GM21717 (cell line): ENCODE results near the gene KXD1.
"Not testable (repeated sequence)": the region's sequence is repeated elsewhere in the genome, so short reads cannot be mapped to it uniquely, and the experiment has no call there.

Source experiments
- ATAC-seq: cut with Tn5 transposase; IDR thresholded peaks from one replicate; pipeline ENCODE4 v1.9.1; 2021; ENCODE audit warnings: mild to moderate bottlenecking, moderate library complexity; ENCODE audit not compliant: unreplicated experiment

The KXD1 gene

DNA sequence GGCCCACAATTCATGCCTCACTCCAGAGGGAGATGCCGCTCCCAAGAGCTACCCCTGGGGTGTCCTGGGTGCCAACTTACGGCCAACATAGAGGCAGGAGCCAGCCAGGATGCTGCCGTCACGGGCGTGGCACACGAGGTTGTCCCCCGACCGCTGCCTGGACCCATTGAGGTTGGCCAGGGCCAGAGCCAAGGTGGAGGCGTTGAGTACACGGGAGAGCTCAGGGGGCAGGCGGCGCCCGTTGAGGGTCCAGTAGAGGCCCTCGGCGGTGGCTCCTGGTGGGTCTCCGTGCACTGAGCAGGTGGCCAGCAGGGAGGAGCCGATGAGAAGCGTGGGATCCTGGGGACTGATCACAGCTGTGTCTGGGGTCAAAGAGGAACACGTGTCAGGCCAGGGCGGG lies 41.8 kb downstream of the KXD1 start:
- ATAC-seq: no peak

DNA sequence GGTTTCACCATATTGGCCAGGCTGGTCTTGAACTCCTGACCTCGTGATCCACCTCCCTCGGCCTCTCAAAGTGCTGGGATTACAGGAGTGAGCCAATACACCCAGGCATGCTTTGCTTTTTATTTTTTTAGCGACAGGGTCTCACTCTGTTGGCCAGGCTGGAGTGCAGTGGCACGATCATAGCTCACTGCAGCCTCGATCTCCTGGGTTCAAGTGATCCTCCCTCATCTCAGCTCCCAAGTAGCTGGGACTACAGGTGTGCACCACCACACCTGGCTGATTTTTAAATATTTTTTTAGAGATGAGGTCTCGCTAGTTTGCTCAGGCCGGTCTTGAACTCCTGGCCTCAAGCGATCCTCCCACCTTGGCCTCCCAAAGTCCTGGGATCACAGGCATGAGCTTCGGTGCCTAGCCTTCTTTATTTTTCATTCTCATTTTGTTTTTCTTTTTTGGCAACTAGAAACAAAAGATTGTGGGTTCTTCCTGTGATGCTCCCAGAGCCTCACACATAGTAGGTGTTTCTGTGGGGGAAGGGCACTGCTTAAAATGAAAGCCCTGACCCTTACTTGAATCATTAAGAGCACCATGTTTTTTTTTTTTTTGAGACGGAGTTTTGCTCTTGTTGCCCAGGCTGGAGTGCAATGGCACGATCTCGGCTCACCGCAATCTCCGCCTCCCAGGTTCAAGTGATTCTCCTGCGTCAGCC lies 43.2 kb downstream of the KXD1 start:
- not testable (repeated sequence) for ATAC-seq

DNA sequence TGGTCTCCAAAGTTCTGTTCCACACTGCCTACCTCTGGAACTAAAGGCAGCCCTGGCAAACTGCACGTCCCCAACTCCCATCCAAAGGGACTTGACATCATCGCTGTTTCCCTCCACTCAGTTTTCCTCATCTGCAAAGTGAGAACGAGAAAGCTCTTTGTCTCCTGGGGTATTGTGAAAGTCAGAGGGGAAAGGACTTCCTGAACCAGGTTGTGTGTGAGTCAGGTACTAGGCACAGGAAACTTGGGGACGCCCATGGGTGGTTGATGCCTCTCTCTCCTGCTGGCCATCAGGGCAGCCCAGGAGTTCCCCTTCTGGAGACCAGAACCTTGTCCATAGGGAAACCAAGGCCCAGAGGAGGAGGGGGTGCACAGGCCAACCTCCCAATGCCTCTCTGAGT lies 44.2 kb downstream of the KXD1 start:
- ATAC-seq: no peak

DNA sequence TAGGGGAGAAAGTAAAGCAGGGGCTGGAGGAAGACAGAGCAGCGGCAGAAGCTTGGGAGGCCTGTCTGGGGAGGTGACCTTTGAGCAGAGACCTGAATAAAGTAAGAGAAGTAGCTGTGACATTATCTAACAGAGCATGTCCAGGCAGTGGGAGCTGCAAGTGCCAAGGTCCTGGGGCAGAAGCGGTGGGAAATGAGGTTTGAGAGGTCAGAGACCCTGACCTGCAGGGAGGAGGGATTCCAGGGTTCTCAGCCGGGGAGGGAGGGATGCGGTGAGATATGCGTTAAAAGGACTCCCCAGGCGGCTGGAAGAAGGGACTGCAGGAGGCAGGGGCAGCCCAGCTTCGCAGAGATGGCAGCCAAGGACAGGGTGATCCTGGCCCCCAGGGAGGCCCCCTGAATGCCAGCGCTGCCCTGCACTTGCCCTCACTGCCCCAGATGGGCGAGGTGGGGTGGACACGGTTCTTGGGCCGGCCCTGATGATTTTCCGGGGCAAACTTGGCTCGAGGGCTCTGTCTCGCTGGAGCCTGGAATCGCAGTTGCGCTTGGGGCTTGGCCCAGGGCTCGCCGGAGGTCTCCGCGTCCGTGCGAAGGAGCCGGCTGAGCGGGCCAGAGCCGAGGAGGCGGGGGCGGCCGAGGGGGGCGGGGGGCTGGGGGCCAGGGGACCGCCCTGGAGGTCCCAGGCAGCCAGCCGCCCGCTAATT lies 45.7 kb downstream of the KXD1 start:
- no peak for ATAC-seq

DNA sequence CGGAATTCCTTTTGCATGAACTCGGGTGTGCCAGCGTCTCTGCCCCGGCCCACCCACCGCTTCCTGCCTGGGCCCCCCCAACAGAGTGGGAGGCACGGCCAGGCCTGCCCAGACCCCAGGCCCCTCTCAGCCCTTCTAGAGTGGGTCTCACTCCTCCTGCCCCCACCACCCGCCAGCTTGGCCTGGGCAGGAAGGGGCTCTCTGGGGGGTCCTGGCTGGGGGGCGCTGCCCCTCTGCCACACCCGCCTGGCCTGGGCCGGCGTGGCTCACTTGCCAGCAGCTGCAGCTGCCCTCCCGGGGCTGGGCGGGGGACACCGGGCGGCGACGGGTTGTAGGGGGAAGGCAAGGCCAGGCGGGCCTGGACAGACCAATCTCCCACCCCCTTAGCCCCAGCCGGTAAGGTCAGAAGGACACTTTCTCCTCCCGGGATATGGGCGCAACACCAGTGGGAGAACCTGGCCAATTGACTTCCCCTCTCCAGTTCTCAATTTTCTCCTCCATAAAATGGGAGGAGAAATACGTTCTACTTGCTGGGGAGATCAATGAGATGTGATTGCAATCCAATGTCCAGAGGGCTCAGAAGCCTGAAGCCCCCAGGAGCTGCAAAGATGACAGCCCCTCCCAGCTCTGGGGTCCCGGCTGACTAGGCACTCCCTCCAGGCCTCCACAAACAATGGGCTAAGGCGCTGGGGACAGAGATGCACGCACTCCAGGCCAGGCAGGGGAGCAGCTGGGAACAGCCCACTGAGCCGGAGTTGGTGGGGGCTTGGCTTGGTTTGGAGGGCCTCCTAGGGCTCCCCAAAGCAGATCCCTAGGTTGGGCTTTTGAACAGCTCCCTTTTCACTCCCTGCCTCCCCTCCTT lies 46.5 kb downstream of the KXD1 start:
- no peak for ATAC-seq

DNA sequence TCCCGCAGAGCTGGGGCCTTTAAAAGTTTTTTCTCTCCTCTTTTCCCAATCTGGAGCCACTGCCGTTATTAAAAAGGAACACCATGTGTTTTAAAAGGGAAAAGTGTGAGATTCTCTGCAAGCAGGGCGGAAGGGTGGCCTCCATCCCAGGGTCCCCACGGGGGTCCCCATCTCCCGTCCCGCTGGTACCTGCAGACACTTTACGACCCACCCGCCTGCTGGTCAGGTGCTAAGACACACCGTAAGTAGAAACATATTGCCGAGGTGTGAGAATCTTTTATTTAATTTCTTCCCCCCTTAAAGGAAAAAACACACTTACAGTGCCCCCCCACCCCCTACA lies 47.1 kb downstream of the KXD1 start:
- no peak for ATAC-seq

DNA sequence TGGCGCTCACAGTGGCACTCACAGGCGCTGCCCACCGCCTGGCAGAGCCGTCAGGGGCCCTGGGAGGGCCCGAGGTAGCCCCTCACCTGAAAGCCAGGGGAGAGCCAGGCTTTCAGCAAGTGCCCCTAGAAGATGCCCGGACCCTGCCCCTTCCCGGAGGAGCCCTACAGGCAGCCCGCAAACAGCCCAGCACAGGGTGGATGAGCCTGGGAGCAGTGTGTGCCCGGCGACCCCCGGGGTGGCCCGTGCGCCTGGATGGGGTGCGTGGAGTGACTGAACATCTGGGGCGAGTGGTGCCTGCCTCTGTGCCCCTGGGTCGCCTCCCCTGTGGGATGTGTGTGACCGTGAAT lies 47.5 kb downstream of the KXD1 start:
- no peak for ATAC-seq

DNA sequence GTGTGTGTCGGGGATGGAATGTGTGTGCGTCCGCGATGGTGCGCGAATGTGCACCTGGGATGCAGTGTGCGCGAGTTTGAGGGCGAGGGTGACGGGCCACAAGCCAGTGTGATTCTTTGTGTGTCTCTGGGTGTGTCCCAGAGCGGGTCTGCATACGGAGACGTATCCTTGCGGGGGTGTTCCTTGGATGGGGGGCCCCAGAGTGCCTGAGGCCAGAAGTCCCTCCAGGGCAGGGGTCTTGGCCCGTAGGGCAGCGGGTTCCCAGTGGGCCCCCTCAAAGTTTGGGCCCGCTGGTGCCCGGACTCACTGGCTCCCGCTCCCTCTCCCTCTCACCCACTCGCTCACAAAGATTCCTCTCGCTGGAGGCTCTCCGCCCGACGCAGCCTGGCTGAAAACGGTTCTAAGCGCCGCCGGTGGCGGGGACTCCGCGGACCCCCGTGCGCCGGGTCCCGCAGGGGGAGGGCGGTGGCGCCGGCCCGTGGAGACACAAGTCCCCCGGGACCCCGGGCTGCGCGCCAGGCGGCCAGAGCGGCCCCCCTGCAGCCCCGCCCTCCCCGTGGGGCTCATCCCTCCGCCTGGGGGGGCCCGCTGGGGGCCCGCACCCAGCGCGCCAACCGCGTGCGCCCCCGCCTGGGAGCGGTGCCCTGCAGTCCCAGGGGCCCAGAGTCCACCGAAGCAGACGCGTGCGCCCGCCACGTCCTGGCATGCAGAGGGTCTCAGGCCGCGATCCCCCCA lies 48.0 kb downstream of the KXD1 start:
- ATAC-seq: no peak

DNA sequence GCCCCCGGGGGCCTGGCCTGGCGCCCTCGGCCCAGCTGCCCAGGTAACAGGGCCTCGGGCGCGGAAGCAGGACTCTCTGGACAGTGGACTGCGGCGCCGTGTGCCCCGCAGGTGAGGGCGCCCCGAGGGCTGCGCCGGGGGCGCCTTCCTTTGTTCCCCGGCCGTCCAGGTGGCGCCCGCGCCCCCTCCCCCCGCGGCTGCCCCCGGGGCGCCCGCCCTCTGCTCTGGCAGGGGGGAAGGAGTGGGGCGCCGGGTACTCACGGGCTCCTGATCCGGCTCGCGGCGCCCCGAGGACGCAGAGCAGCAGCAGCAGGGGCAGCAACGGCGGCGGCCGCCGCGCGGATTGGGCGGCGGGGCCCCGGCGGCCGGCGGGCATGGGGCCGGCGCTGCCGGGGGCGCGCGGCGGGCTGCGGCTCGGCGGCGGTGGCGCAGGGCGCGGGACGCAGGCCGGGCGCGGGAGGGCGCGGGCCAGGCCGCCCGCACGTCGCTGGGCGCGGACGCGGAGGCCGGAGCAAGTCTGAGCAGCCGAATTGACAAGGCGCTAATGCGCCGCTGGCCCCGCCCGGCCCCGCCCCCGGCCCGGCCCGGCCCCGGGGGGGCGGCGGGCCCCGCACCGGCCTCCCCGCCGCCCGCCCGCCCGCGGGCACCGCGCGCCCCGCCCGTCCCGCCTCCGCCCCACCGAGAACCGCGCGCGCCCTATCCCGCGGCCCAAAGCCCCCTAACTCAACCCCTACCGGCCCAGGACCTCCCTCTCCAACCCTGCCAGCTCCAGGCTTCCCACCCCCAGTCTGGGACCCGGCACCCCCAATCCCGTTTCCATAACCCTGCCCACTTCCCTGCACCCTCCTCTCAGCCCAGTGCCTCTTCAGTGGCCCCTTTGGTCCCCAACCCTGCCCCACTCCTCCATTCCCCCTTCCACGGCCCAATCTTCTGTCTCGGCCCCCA lies 48.9 kb downstream of the KXD1 start, which contains the start of gene CRLF1:
TSS of gene CRLF1 (minus strand) at position 519 of the 945 bp plus-strand sequence. CDS start at position 376, 143 bp downstream.
- no peak for ATAC-seq

DNA sequence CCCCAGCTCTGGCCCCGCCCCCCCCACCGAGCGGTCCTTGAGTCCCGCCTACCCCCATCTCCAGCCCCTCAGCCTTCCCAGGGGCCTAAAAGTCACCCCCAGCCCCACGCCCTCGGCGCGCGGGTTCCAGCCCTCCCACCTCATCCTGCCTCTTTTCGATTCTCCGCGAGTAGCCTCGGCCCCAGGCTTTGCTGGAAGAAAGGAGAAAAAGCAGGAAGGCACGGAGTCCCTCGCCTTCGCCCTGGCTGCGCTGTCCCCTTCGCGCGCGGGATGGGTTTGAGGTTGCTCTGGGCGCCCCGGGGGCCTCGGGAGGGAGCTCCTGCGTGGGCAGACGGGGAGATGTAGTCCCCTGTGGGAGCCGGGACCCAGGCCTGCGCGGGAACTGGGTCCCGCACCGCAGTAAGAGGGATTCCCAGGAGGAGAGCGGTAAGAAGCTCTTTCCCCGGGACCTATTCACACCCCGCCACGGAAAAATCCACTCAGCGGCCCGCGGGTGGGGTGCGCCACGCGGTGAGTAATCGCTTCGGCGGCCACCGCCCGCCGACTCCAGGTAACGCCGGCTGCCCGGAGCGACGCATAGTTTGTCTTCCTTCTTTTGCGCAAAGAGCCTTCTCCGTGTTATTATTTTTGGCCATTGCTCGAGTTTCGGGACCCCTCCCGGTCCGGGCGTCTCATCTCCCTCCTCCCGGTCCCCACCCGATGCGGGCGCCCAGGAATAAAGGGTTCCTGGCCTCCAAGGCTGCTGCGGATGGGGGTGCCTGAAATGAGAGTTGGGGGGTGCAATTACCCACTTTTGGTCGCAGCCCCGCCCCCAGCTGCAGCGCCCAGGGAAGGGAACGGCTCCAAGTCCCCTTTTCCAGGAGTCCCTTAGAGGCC lies 49.8 kb downstream of the KXD1 start:
- ATAC-seq: no peak

DNA sequence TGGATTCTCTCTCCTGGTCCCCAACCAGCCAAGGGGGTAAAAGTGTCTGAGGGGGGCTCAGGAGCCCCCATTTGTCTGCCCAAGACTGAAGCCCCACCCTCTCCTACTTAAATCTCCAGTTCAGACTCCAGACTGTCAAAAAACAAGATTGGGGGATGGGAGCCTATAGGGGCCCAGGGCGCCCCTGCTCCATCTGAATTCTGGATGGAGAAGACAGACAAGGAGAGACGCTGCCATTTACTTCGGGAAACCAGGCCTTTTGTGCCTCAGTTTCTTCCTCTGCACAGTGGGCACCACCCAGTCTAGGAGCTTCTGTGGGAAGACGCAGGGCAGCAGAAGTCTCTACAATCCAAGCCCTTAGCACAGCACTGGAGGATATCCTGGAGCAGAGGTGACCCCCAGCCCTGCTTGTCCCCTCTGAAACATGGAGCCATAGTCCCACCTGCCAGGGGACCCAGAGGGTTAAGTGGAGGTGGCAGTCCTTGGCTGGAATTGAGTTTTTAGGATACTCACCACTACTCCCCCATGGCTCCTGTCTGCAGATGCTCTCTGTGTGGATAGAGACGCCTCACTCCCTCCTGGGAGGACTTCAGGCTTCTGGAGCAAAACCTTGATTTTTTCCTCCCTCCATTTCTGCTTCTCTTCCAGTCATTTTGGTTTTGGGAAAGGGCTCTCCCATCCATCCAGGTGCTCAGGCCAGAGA lies 50.6 kb downstream of the KXD1 start:
- ATAC-seq: no peak

DNA sequence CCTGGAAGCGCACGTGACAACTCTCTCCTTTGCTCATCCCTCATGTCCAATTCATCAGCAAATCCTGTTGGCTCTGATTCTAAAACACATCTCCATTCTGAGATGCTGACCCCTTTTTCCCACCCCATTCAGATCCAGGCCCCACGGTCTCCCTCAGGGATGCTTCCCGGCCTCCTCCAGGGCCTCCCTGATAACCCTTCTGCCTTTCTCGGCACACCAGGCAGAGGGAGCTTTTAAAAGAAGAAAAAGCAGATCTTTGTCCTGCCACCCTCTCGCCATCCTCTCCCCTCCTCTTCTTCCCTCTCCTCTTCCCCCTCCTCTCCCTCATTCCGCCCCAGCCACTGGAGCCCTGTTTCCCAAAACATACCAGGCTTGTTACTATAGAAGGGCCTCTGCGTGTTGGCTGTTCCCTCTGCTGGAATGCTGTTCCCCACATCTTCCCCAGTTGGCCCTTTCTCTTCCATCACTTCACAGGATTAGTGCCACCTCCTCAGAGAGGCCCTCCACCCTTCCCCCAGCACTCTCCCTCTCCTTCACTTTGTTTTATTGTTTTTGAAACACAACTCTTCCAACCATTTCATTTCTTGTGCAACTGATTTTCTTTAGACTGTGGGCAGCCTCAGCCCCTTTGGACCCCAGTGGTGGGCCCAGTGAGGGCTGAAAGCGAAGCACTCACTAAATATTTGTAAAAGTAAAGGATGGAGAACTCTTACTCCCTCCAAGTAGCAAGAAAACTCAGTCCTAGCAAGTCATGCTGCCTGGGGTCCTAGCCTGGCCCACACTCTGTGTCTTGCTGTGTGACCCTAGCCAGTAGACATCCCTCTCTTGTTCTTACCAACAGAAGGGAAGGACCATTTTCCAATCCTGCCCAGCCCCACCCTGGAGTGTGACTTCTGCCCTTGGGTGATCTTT lies 51.4 kb downstream of the KXD1 start:
- ATAC-seq: no peak

DNA sequence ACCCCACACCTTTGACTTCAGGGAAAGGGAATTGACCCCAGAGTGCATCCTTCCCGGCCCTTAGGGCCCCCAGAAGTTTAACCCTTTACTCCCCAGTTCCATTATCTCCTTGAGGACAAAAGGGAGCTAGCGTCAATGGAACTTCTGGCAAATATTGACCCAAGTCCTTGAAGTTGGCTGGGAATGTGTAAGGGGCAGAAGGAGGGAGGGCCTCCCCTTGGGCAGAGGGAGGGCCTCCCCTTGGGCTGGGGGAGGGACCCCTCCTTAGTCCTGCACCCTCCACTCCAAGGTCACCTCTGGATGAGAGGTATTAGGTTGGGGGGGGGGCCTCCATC lies 52.0 kb downstream of the KXD1 start:
- no peak for ATAC-seq

DNA sequence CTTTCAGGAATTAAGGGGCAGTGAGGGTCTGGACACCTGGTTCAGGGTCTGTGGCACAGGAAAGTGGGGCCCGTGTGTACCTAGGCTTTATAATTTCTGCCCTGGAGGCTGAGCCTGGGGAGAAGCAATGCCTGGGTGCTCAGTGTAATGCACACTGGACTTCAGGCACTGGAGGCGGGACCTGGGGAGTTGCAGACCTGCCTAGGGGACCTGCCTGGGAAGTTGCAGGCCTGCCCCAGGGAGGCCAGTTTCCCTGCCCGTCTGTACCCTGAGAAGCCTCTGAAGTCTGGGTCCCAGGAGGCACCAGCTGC lies 52.5 kb downstream of the KXD1 start:
- no peak for ATAC-seq

DNA sequence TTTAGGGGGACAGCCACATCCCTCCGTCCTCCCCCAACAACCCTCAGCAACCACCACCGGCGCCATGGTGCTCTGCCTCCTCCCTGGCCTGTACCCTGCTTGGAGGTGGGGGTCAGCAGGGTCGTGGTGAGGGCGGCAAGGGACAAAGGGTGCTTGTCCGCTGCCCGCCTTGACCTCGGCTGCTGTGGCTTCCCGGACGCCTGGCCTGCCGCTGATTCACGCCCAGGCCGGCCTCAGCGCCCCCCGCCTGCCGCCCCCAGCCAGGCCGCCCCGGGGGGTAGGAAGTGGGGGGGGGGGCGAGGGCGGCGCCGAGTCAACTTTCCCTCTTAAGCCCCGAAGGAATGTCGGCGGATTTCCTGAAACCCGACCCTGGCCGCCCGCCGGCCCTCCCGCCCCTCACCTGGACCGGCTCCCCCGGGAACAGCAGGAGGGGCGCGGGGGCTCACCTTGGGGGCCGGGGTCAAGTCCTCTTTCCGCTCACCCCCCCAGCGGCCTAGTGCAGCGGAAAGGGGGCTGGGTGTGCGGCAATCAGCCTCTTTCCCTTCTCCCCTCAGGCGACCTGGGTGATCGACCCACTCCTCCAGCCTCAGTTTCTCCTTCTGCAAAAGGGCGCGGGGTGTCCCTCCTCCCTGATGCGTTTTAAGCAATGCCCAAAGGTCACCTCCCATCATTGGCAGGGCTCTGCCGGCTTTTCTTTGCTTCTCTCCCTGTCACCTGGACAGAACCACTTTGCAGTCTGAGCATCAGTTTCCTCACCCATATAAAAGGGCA lies 53.1 kb downstream of the KXD1 start:
- no peak for ATAC-seq

DNA sequence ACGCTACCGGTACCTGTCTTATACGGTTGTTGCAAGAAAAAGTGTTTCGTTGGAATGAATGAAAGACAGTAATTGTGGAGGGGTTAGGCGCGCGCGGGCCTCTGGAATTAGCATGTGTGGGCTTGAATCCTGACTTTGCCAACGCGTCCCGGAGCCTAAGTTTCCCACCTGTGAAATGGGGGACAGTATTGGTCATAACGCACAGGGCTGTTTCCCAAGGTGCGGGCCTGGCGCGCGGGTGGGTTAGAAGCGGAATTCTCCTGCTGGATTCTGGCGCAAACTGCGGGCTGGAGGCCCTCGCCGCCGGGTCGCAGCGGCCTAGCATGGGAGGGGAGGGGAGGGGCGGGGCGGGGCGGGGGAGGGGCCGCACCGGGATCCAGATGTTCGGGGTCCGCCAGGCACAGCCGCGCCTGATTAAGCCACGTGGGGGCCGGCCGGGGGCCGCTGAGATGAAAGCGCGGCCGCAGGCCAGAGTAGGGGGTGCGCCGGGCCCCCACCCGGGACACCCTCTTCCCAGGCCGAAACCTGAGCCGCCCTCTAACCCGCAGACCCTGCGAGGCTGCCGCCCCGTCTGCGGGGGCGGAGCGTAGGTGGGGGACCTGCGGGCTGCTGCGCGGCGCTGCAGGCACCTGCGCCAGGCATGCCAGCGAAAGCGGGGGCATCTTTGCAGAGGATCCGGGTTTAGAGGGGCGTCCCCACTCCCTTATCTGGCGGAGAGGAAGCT lies 53.8 kb downstream of the KXD1 start:
- ATAC-seq: no peak
